GM12878 (cell line): ENCODE measurements around the gene SLC19A1. TPM values are rescaled to one million over a fixed set of nuclear protein-coding genes. Genes with fewer than 3 reads are reported as not detected.

Experiments used
- ATAC-seq: fragments of 200-7000 bp; cut with Tn5 transposase; 3 replicates; pipeline ENCODE4 v1.9.1; 2020; ENCODE audit warnings: mild to moderate bottlenecking, moderate library complexity
- BruUV-seq: library from RNA; stranded (reverse); fragments of 400-500 nt; replicated peaks from 2 replicates; lab custom pipeline; 2021; lab: Mats Ljungman, UMichigan
- CTCF ChIA-PET: fragments of 300-600 bp; sonication (Branson Sonifier 250); formaldehyde crosslinking; extraction: SDS; loops from one replicate; lab custom pipeline; 2021; ENCODE audit warnings: inconsistent platforms; lab: Yijun Ruan, JAX
- POLR2A ChIA-PET: fragments of 350-600 bp; formaldehyde crosslinking; extraction: SDS; loops from one replicate; lab custom pipeline; 2021; ENCODE audit warnings: inconsistent platforms; lab: Charles Lee
- RAD21 ChIA-PET: fragments of 300-600 bp; sonication (Branson Sonifier 250); formaldehyde crosslinking; loops from one replicate; lab custom pipeline; 2023; ENCODE audit warnings: antibody characterized with exemption; ENCODE audit not compliant: unreplicated experiment; lab: Charles Lee
- SMC1A ChIA-PET: fragments of 300-600 bp; sonication (Branson Sonifier 250); formaldehyde crosslinking; loops from one replicate; lab custom pipeline; 2023; ENCODE audit not compliant: unreplicated experiment, uncharacterized antibody; lab: Charles Lee
- DNase-seq: peaks from one replicate; pipeline ENCODE4 v3.0.0-alpha.2; 2011; ENCODE audit warnings: low read depth, low spot score
- FAIRE-seq: peaks from 3 replicates; lab custom pipeline; 2011; peaks lifted over from hg19 to GRCh38; lab: Jason Lieb, UNC
- H2AFZ ChIP-seq: 2 replicates; pipeline ENCODE4 v1.6.0; 2011; ENCODE audit warnings: low read depth, low read length, control low read depth; ENCODE audit not compliant: control insufficient read depth
- H3K27ac ChIP-seq: 2 replicates; pipeline ENCODE4 v1.5.1; 2011; ENCODE audit warnings: control low read depth; ENCODE audit not compliant: control insufficient read depth, insufficient read depth
- H3K27me3 ChIP-seq, 2 experiments: replicated peaks in 1 of 2; 2 replicates each; pipeline versions ENCODE4 v1.6.0 to v1.6.1; 2011; ENCODE audit warnings: low read length in 1 of 2; ENCODE audit not compliant: control insufficient read depth in 2 of 2, insufficient read depth in 2 of 2
- H3K36me3 ChIP-seq, 2 experiments: 2 replicates each; pipeline ENCODE4 v1.5.1; 2011; ENCODE audit warnings: low read length in 1 of 2; ENCODE audit not compliant: control insufficient read depth in 2 of 2, insufficient read depth in 2 of 2
- H3K4me1 ChIP-seq: 2 replicates; pipeline ENCODE4 v1.6.1; 2011; ENCODE audit warnings: mild to moderate bottlenecking, low read length, moderate library complexity, mixed read lengths; ENCODE audit not compliant: control insufficient read depth, insufficient read depth
- H3K4me2 ChIP-seq: 2 replicates; pipeline ENCODE4 v1.6.0; 2011; ENCODE audit warnings: control low read depth; ENCODE audit not compliant: control insufficient read depth, insufficient read depth
- H3K4me3 ChIP-seq: fragments of 200-600 bp; sonication (generic); 2 replicates; pipeline ENCODE4 v1.5.1; 2016
- H3K79me2 ChIP-seq: 2 replicates; pipeline ENCODE4 v1.6.0; 2011; ENCODE audit warnings: low read length; ENCODE audit not compliant: control insufficient read depth, insufficient read depth
- H3K9ac ChIP-seq: 2 replicates; pipeline ENCODE4 v1.8.0; 2011; ENCODE audit warnings: low read length, control low read depth, mixed read lengths; ENCODE audit not compliant: control insufficient read depth, insufficient read depth
- H3K9me3 ChIP-seq: replicated peaks from 3 replicates; pipeline ENCODE4 v1.5.1; 2011; ENCODE audit warnings: mild to moderate bottlenecking, low read length; ENCODE audit not compliant: control insufficient read depth, insufficient read depth
- H4K20me1 ChIP-seq: 2 replicates; pipeline ENCODE4 v1.6.0; 2011; ENCODE audit not compliant: control insufficient read depth, insufficient read depth
- CHD1 ChIP-seq: IDR thresholded peaks from 2 replicates; pipeline ENCODE4 v1.6.1; 2012; ENCODE audit warnings: low read depth, low read length, improper control_type of control experiment
- HDAC6 ChIP-seq: fragments of 200-600 bp; sonication (generic); IDR thresholded peaks from one replicate; pipeline ENCODE4 v1.8.0; 2017; ENCODE audit warnings: antibody characterized with exemption; ENCODE audit not compliant: unreplicated experiment
- IRF3 ChIP-seq: fragments of 450-650 bp; IDR thresholded peaks from 2 replicates; pipeline ENCODE4 v1.6.1; 2014; ENCODE audit warnings: mild to moderate bottlenecking
- MTA2 ChIP-seq: fragments of 450-650 bp; IDR thresholded peaks from 2 replicates; pipeline ENCODE4 v1.6.1; 2016; ENCODE audit warnings: low read depth, mild to moderate bottlenecking, moderate library complexity
- MYC ChIP-seq: IDR thresholded peaks from 2 replicates; pipeline ENCODE4 v1.6.1; 2011; ENCODE audit warnings: mild to moderate bottlenecking, low read length, moderate library complexity, inconsistent platforms; ENCODE audit not compliant: insufficient read depth, insufficient replicate concordance, insufficient read length, severe bottlenecking
- NR2F1 ChIP-seq: fragments of 450-650 bp; conservative IDR thresholded peaks from 2 replicates; pipeline ENCODE4 v1.6.1; 2017; ENCODE audit warnings: mild to moderate bottlenecking
- POLR2A ChIP-seq: IDR thresholded peaks from 2 replicates; pipeline ENCODE4 v1.6.1; 2011; ENCODE audit warnings: low read depth, mild to moderate bottlenecking, low read length
- POLR2AphosphoS5 ChIP-seq: IDR thresholded peaks from 2 replicates; pipeline ENCODE4 v1.6.1; 2011; ENCODE audit warnings: mild to moderate bottlenecking, low read length, inconsistent platforms
- SIX5 ChIP-seq: IDR thresholded peaks from 2 replicates; pipeline ENCODE4 v1.6.1; 2011; ENCODE audit warnings: mild to moderate bottlenecking, low read depth, low read length, moderate library complexity; ENCODE audit not compliant: severe bottlenecking
- ZBED1 ChIP-seq: IDR thresholded peaks from 2 replicates; pipeline ENCODE4 v1.6.1; 2016; ENCODE audit warnings: borderline replicate concordance
- ZBTB40 ChIP-seq: fragments of 450-650 bp; IDR thresholded peaks from 2 replicates; pipeline ENCODE4 v1.6.1; 2016; ENCODE audit warnings: mild to moderate bottlenecking, moderate library complexity, borderline replicate concordance
- ZNF24 ChIP-seq: fragments of 450-650 bp; IDR thresholded peaks from 2 replicates; pipeline ENCODE4 v1.6.1; 2017; ENCODE audit warnings: antibody characterized with exemption, mild to moderate bottlenecking
- ZNF274 ChIP-seq: IDR thresholded peaks from one replicate; pipeline ENCODE4 v1.8.0; 2011; ENCODE audit not compliant: insufficient read length, insufficient read depth
- WGBS: methylation state at CpG from one replicate; pipeline ENCODE4 v1.1.6; 2016; ENCODE audit warnings: low lambda C conversion rate; ENCODE audit not compliant: insufficient replicate concordance, insufficient coverage; ENCODE audit errors: missing lambda C conversion rate; 5-methylcytosine and 5-hydroxymethylcytosine counted together
- in situ Hi-C: fragments of 300-500 bp; cut with MboI; formaldehyde crosslinking; loops from 9 replicates; pipeline ENCODE4 v1.14.3; 2018; ENCODE audit warnings: mixed read lengths
- intact Hi-C: fragments of 100-400 bp; cut with micrococcal nuclease; formaldehyde crosslinking; loops from one replicate; pipeline ENCODE4 v1.14.2; 2022; ENCODE audit not compliant: unreplicated experiment
- polyA plus RNA-seq, 11 experiments: library from polyadenylated mRNA; depleted of rRNA in 4 of 11; unstranded in 6 of 11; stranded (reverse) in 5 of 11; fragments of >200 nt; fragmentation: Nextera tagmentation in 4 of 11; fragmentation: Illumina TruSeq in 1 of 11; extraction: Ambion mirVana in 4 of 11; extraction: Trizol in 1 of 11; gene quantifications; 1 replicate in 1 of 11; 2 replicates in 10 of 11; pipeline versions ENCODE4 v1.2.1 to v1.2.3, GENCODE V29; 2011 to 2016; ENCODE audit warnings: inconsistent platforms in 2 of 11, missing spikeins in 2 of 11, low read depth in 1 of 11
- total RNA-seq, 4 experiments: library from RNA; depleted of rRNA in 3 of 4; stranded (reverse); fragments of >200 nt in 3 of 4; fragmentation: Illumina TruSeq in 1 of 4; extraction: Trizol in 1 of 4; gene quantifications; 2 replicates each; pipeline versions ENCODE4 v1.2.1 to v1.2.3, GENCODE V29; 2013 to 2021
- TF ChIP-seq, protein P1 (sequence below): fragments of 450-650 bp; IDR thresholded peaks from 2 replicates; pipeline ENCODE4 v1.6.1; 2018; ENCODE audit warnings: borderline replicate concordance, mild to moderate bottlenecking; ENCODE audit not compliant: partially characterized antibody
- TF ChIP-seq, protein P2 (sequence below): fragments of 150-350 bp; IDR thresholded peaks from 2 replicates; pipeline ENCODE4 v1.6.1; 2014; ENCODE audit warnings: mild to moderate bottlenecking, low read depth, low read length

Gene SLC19A1
- total and polyA plus RNA-seq, 10 of the 15 experiments (the other 5 are each of a cell fraction or from before 2014, with no cell fraction given), result 0.42 to 49.7 (median 12.2) TPM

GRCh38 chr21:45544449-45545235 is 2.4 kb upstream of the SLC19A1 start:
- CTCF ChIA-PET, result no interaction called here
- no peak overlapping the region for H3K27ac ChIP-seq
- no peak overlapping the region for H3K4me3 ChIP-seq
- FAIRE-seq (no peak), DNase-seq (no peak), ATAC-seq (no peak)
- SMC1A ChIA-PET, result no interaction called here
- RAD21 ChIA-PET, result no interaction called here
- H3K79me2 ChIP-seq, result peaks cover 22% of the 10 kb centered on the region
- no TSS peak for BruUV-seq
- H3K9me3 ChIP-seq, result no peaks in the 10 kb centered on the region
- no peak overlapping the region for H3K4me2 ChIP-seq
- in situ Hi-C loops (no loop called here), intact Hi-C loops (loop anchor here (10.0 kb wide), 1 partner anchor 70 kb away; no protein-coding TSS in a partner anchor)
- WGBS, result 88% methylated on average over 18 of the region's 18 CpGs
- peaks cover 14% of the 10 kb centered on the region for H3K4me1 ChIP-seq
- no peaks in the 10 kb centered on the region for H4K20me1 ChIP-seq
- no peaks in the 10 kb centered on the region for H3K27me3 ChIP-seq
- H2AFZ ChIP-seq, result no peak overlapping the region
- peak overlapping the region; percentile 69 for H3K9ac ChIP-seq
- POLR2A ChIA-PET, result interaction anchor here (0.7 kb wide), 1 partner anchor 100 kb away, joined by 4 read pairs; no protein-coding TSS in a partner anchor
- H3K36me3 ChIP-seq, result no peaks in the 10 kb centered on the region; a peak in 1 of 4 replicates
- no peak for TF ChIP-seq MYC
- no peak for TF ChIP-seq ZNF24
- no peak for TF ChIP-seq ZNF274
- TF ChIP-seq POLR2A, result no peak
- TF ChIP-seq SIX5, result no peak
- no peak for TF ChIP-seq CHD1
- no peak for TF ChIP-seq ZBED1
- TF ChIP-seq IRF3, result no peak
- no peak for TF ChIP-seq ZBTB40
- TF ChIP-seq POLR2AphosphoS5, result no peak
- TF ChIP-seq NR2F1, result no peak
- TF ChIP-seq, protein P1, sequence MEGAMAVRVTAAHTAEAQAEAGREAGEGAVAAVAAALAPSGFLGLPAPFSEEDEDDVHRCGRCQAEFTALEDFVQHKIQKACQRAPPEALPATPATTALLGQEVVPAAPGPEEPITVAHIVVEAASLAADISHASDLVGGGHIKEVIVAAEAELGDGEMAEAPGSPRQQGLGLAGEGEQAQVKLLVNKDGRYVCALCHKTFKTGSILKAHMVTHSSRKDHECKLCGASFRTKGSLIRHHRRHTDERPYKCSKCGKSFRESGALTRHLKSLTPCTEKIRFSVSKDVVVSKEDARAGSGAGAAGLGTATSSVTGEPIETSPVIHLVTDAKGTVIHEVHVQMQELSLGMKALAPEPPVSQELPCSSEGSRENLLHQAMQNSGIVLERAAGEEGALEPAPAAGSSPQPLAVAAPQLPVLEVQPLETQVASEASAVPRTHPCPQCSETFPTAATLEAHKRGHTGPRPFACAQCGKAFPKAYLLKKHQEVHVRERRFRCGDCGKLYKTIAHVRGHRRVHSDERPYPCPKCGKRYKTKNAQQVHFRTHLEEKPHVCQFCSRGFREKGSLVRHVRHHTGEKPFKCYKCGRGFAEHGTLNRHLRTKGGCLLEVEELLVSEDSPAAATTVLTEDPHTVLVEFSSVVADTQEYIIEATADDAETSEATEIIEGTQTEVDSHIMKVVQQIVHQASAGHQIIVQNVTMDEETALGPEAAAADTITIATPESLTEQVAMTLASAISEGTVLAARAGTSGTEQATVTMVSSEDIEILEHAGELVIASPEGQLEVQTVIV, result no peak
- TF ChIP-seq MTA2, result no peak
- TF ChIP-seq, protein P2, sequence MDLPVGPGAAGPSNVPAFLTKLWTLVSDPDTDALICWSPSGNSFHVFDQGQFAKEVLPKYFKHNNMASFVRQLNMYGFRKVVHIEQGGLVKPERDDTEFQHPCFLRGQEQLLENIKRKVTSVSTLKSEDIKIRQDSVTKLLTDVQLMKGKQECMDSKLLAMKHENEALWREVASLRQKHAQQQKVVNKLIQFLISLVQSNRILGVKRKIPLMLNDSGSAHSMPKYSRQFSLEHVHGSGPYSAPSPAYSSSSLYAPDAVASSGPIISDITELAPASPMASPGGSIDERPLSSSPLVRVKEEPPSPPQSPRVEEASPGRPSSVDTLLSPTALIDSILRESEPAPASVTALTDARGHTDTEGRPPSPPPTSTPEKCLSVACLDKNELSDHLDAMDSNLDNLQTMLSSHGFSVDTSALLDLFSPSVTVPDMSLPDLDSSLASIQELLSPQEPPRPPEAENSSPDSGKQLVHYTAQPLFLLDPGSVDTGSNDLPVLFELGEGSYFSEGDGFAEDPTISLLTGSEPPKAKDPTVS, result no peak
- TF ChIP-seq HDAC6, result no peak
